ENCODE data around the gene MAPRE3. TPM values are rescaled to one million over a fixed set of nuclear protein-coding genes. Genes with fewer than 3 reads are reported as not detected.
A peak's percentile ranks its signal among the peaks of the same experiment; 100 is the strongest.

Gene MAPRE3
- total and polyA plus RNA-seq, 9 of the 15 experiments (the other 6 are each of a cell fraction or from before 2014, with no cell fraction given) = 0.70 to 43.2 (median 12.6) TPM

GRCh38 chr2:27050996-27051901, 80.8 kb downstream of the MAPRE3 start, which contains the start of gene AGBL5 (continued):
- peak; percentile 66 for TF ChIP-seq MAX (CRISPR knock-in tag; IDR thresholded peaks at IDR 0.05)
- TF ChIP-seq TFE3 (CRISPR knock-in tag; IDR thresholded peaks at IDR 0.05) = no peak
- no peak for TF ChIP-seq GATAD2B (IDR thresholded peaks at IDR 0.05; ENCODE audit: borderline replicate concordance)
- TF ChIP-seq FOXK1 (CRISPR knock-in tag; IDR thresholded peaks at IDR 0.05; ENCODE audit: borderline replicate concordance) = peak; percentile 85
- peak; percentile 96 for TF ChIP-seq RREB1 (CRISPR knock-in tag; IDR thresholded peaks at IDR 0.05)
- 0 out of 2 replicates have a peak, but pooled peaks have one; percentile 4 for TF ChIP-seq ZNF232 (CRISPR knock-in tag; IDR thresholded peaks at IDR 0.05)
- peak; percentile 67 for TF ChIP-seq FOSL1 (tag; conservative IDR thresholded peaks at IDR 0.05)
- TF ChIP-seq CHAMP1 (IDR thresholded peaks at IDR 0.05) = peak; percentile 62
- TF ChIP-seq FOXP1 (CRISPR knock-in tag; IDR thresholded peaks at IDR 0.05) = peak; percentile 88; the same call in 1 of the 2 replicates
- TF ChIP-seq CEBPZ (IDR thresholded peaks at IDR 0.05; ENCODE audit: borderline replicate concordance, low read depth, low read length) = no peak

All from K562 (cell line).